PC-3 (cell line): ENCODE data around the gene ACAD8.

Source experiments
- EZH2phosphoT487 ChIP-seq: fragments of 300-600 bp; sonication (generic); IDR thresholded peaks from 2 replicates; pipeline ENCODE4 v1.6.1; 2018; ENCODE audit warnings: mild to moderate bottlenecking, antibody characterized with exemption, low read length, borderline replicate concordance
- TF ChIP-seq, protein P1 (sequence below): fragments of 300-600 bp; sonication (generic); conservative IDR thresholded peaks from 2 replicates; pipeline ENCODE4 v1.5.1; 2017; ENCODE audit warnings: antibody characterized with exemption, low read depth, mild to moderate bottlenecking, low read length

DNA sequence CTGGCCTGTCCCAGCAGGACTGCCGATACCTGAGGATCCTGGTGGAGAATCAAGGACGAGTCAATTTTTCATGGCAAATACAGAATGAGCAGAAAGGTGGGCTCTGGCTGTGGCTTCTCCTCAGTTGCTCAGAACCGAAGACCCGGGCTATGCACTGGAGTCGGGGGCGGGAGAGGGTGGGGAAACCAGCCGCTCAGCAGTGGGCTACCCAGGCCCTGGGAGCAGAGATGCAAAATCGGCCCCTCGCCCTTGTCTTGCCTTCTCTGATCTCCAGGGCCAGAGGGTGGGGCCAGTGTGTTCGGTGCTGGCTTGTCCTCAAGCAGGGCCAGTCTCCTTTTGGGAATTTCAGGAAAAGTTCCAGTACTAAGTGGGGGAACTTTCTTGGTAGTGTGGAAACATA is 60.0 kb downstream of the ACAD8 start:
- TF ChIP-seq, protein P1, sequence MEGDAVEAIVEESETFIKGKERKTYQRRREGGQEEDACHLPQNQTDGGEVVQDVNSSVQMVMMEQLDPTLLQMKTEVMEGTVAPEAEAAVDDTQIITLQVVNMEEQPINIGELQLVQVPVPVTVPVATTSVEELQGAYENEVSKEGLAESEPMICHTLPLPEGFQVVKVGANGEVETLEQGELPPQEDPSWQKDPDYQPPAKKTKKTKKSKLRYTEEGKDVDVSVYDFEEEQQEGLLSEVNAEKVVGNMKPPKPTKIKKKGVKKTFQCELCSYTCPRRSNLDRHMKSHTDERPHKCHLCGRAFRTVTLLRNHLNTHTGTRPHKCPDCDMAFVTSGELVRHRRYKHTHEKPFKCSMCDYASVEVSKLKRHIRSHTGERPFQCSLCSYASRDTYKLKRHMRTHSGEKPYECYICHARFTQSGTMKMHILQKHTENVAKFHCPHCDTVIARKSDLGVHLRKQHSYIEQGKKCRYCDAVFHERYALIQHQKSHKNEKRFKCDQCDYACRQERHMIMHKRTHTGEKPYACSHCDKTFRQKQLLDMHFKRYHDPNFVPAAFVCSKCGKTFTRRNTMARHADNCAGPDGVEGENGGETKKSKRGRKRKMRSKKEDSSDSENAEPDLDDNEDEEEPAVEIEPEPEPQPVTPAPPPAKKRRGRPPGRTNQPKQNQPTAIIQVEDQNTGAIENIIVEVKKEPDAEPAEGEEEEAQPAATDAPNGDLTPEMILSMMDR = no peak
- TF ChIP-seq EZH2phosphoT487 = no peak
